Neural progenitor cell (in vitro differentiated cells): Measurements from ENCODE around the gene DNPEP. TPM values are rescaled to one million over a fixed set of nuclear protein-coding genes. Genes with fewer than 3 reads are reported as not detected.

Source experiments
- DNase-seq: peaks from one replicate; pipeline ENCODE4 v3.0.0-alpha.2; 2016; ENCODE audit warnings: low spot score
- H2AFZ ChIP-seq: fragments of 200-600 bp; sonication (generic); replicated peaks from 2 replicates; pipeline ENCODE4 v1.6.1; 2016; ENCODE audit warnings: antibody characterized with exemption
- H3F3A ChIP-seq: fragments of 200-600 bp; sonication (generic); 2 replicates; pipeline ENCODE4 v1.6.1; 2016; ENCODE audit warnings: antibody characterized with exemption, low read depth
- H3K27ac ChIP-seq: fragments of 200-600 bp; sonication (generic); 2 replicates; pipeline ENCODE4 v1.5.1; 2016; ENCODE audit warnings: mild to moderate bottlenecking
- H3K27me3 ChIP-seq: fragments of 200-600 bp; sonication (generic); 2 replicates; pipeline ENCODE4 v1.6.1; 2016; ENCODE audit warnings: mild to moderate bottlenecking, moderate library complexity
- H3K36me3 ChIP-seq: fragments of 200-600 bp; sonication (generic); 2 replicates; pipeline ENCODE4 v1.5.1; 2016
- H3K4me1 ChIP-seq: fragments of 200-600 bp; sonication (generic); 2 replicates; pipeline ENCODE4 v1.6.1; 2016; ENCODE audit warnings: mixed run types
- H3K4me2 ChIP-seq: fragments of 200-600 bp; sonication (generic); 2 replicates; pipeline ENCODE4 v1.6.1; 2016
- H3K4me3 ChIP-seq: fragments of 200-600 bp; sonication (generic); 2 replicates; pipeline ENCODE4 v1.5.1; 2016
- H3K79me2 ChIP-seq: fragments of 200-600 bp; sonication (generic); 2 replicates; pipeline ENCODE4 v1.6.1; 2016; ENCODE audit warnings: low read depth
- H3K9ac ChIP-seq: fragments of 200-600 bp; sonication (generic); 2 replicates; pipeline ENCODE4 v1.6.1; 2016
- H3K9me3 ChIP-seq: fragments of 200-600 bp; sonication (generic); 2 replicates; pipeline ENCODE4 v1.5.1; 2016; ENCODE audit warnings: low read depth
- H4K20me1 ChIP-seq: fragments of 200-600 bp; sonication (generic); 2 replicates; pipeline ENCODE4 v1.6.1; 2016; ENCODE audit warnings: low read depth
- H3K27ac Mint-ChIP-seq: 3 replicates; pipeline ENCODE4 v1.8.0; 2021; ENCODE audit warnings: mixed read lengths
- H3K27me3 Mint-ChIP-seq: 2 replicates; pipeline ENCODE4 v1.8.0; 2022; ENCODE audit warnings: low read depth, mild to moderate bottlenecking, inconsistent platforms, moderate library complexity, mixed read lengths; ENCODE audit not compliant: insufficient read depth
- H3K36me3 Mint-ChIP-seq: 3 replicates; pipeline ENCODE4 v1.8.0; 2021; ENCODE audit warnings: mixed read lengths
- H3K4me1 Mint-ChIP-seq: 3 replicates; pipeline ENCODE4 v1.8.0; 2021; ENCODE audit warnings: mixed read lengths
- H3K4me3 Mint-ChIP-seq: 3 replicates; pipeline ENCODE4 v1.8.0; 2021; ENCODE audit warnings: mild to moderate bottlenecking, moderate library complexity, mixed read lengths
- H3K9me3 Mint-ChIP-seq: 3 replicates; pipeline ENCODE4 v1.8.0; 2020; ENCODE audit warnings: mixed read lengths
- CTCF ChIP-seq: fragments of 200-600 bp; sonication (generic); IDR thresholded peaks from 2 replicates; pipeline ENCODE4 v1.5.1; 2017; ENCODE audit warnings: antibody characterized with exemption, mild to moderate bottlenecking
- EZH2 ChIP-seq: fragments of 200-600 bp; sonication (generic); IDR thresholded peaks from 2 replicates; pipeline ENCODE4 v1.6.1; 2017; ENCODE audit warnings: antibody characterized with exemption, mild to moderate bottlenecking, moderate library complexity
- EZH2phosphoT487 ChIP-seq: fragments of 200-600 bp; sonication (generic); IDR thresholded peaks from 2 replicates; pipeline ENCODE4 v1.6.1; 2017; ENCODE audit warnings: antibody characterized with exemption
- small RNA-seq: library from RNA; depleted of rRNA; stranded (forward); fragments of <200 nt; gene quantifications from one replicate; pipeline ENCODE3, GENCODE V24; 2015
- total RNA-seq: library from RNA; depleted of rRNA; stranded (reverse); fragments of >200 nt; gene quantifications from 2 replicates; pipeline ENCODE4 v1.2.3, GENCODE V29; 2015; ENCODE audit warnings: low replicate concordance

Gene DNPEP
- total RNA-seq, 1 donor from 2014 or later, result 120 TPM

DNA sequence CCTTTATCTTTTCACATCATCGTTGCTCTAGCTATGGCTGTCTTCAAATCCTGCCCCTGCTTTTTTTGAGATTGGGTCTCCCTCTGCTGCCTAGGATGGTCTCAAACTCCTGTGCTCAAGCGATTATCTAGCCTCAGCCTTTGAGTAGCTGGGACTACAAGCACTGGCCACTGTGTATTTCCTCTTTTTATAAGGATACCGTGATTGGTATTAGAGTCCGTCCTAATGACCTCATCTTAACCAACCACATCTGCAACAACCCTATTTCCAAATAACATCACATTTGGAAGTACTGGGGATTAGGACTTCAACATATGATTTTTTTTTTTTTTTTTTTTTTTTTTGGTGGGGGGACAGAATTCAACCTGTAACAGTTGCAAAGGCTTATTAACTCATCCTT lies 64.3 kb downstream of the DNPEP start:
- Histone ChIP-seq H3K4me2 (no peak overlapping the region), H3K4me3 (no peak overlapping the region), H3K4me1 (no peaks in the 10 kb centered on the region), H2AFZ (no peak overlapping the region), H3K36me3 (no peaks in the 10 kb centered on the region), H3F3A (no peaks in the 10 kb centered on the region), H3K9me3 (no peaks in the 10 kb centered on the region), H3K27me3 (peaks cover 76% of the 10 kb centered on the region), H3K9ac (no peak overlapping the region), H4K20me1 (no peaks in the 10 kb centered on the region), H3K79me2 (no peaks in the 10 kb centered on the region), H3K27ac (no peak overlapping the region)
- Mint-ChIP-seq H3K36me3 (no peaks in the 10 kb centered on the region), H3K4me1 (peaks cover 13% of the 10 kb centered on the region), H3K9me3 (no peaks in the 10 kb centered on the region), H3K4me3 (no peak overlapping the region), H3K27ac (no peak overlapping the region), H3K27me3 (peaks cover 26% of the 10 kb centered on the region)
- DNase-seq, result no peak
- TF ChIP-seq EZH2, result no peak
- TF ChIP-seq CTCF, result no peak
- TF ChIP-seq EZH2phosphoT487, result no peak

Small RNAs within 50 kb of the gene (small RNA-seq; reads per million reads assigned to genes)
- not detected for gene AC053503.3

Other genes starting within 250 kb of the DNPEP start
- gene NHEJ1, start 227.1 kb downstream of the DNPEP start, total RNA-seq, result 23.9 and 25.5 TPM in 2 replicates
- gene SLC23A3, start 217.9 kb downstream of the DNPEP start, total RNA-seq, result 0.06 and 1.4 TPM in 2 replicates
- gene CNPPD1, start 211.0 kb downstream of the DNPEP start, total RNA-seq, result 15.8 and 21.8 TPM in 2 replicates
- 32.9 and 53.5 TPM in 2 replicates for gene RETREG2, start 209.6 kb downstream of the DNPEP start, total RNA-seq
- gene ZFAND2B, start 181.1 kb downstream of the DNPEP start, total RNA-seq, result 13.6 and 23.8 TPM in 2 replicates
- 14.0 and 14.3 TPM in 2 replicates for gene ABCB6, start 169.0 kb downstream of the DNPEP start, total RNA-seq
- gene ATG9A, start 158.3 kb downstream of the DNPEP start, total RNA-seq, result 32.7 and 40.3 TPM in 2 replicates
- 65.9 and 76.3 TPM in 2 replicates for gene ANKZF1, start 158.1 kb downstream of the DNPEP start, total RNA-seq
- gene GLB1L, start 142.5 kb downstream of the DNPEP start, total RNA-seq, result 7.2 and 14.7 TPM in 2 replicates
- gene STK16, start 142.4 kb downstream of the DNPEP start, total RNA-seq, result 19.9 and 26.8 TPM in 2 replicates
- not detected in 2 replicates for gene TUBA4B, start 134.7 kb downstream of the DNPEP start, total RNA-seq
- gene TUBA4A, start 134.0 kb downstream of the DNPEP start, total RNA-seq, result 0.56 TPM in 1 of 2 replicates, not detected in the other
- 35.0 and 37.0 TPM in 2 replicates for gene DNAJB2, start 108.5 kb downstream of the DNPEP start, total RNA-seq
- 0.60 and 4.2 TPM in 2 replicates for gene PTPRN, start 78.5 kb downstream of the DNPEP start, total RNA-seq
- not detected in 2 replicates for gene RESP18, start 55.2 kb downstream of the DNPEP start, total RNA-seq
- gene DES, start 30.5 kb upstream of the DNPEP start, total RNA-seq, result 0.31 TPM in 1 of 2 replicates, not detected in the other
- gene SPEG, start 46.9 kb upstream of the DNPEP start, total RNA-seq, result 5.6 and 18.4 TPM in 2 replicates
- gene GMPPA, start 111.0 kb upstream of the DNPEP start, total RNA-seq, result 23.8 and 49.3 TPM in 2 replicates
- gene ASIC4, start 126.6 kb upstream of the DNPEP start, total RNA-seq, result 0.26 and 2.4 TPM in 2 replicates
- 6.7 and 27.7 TPM in 2 replicates for gene CHPF, start 155.9 kb upstream of the DNPEP start, total RNA-seq
- gene TMEM198, start 156.1 kb upstream of the DNPEP start, total RNA-seq, result 0.79 and 2.3 TPM in 2 replicates
- gene OBSL1, start 183.6 kb upstream of the DNPEP start, total RNA-seq, result 31.0 and 111 TPM in 2 replicates
- 0.31 TPM in 1 of 2 replicates, not detected in the other for gene INHA, start 184.4 kb upstream of the DNPEP start, total RNA-seq
- gene STK11IP, start 209.9 kb upstream of the DNPEP start, total RNA-seq, result 16.8 and 22.7 TPM in 2 replicates
- gene SLC4A3, start 239.7 kb upstream of the DNPEP start, total RNA-seq, result 0.88 and 3.7 TPM in 2 replicates